Naive thymus-derived CD4-positive, alpha-beta T cell (primary cell): ENCODE data around the gene MMS19. TPM values are rescaled to one million over a fixed set of nuclear protein-coding genes. Genes with fewer than 3 reads are reported as not detected.

Experiments used
- ATAC-seq: fragments of 150-1000 bp; cut with Tn5 transposase; 2 replicates; pipeline ENCODE4 v1.10.0; 2021; ENCODE audit warnings: mild to moderate bottlenecking, moderate library complexity
- CTCF ChIA-PET: fragments of 350-600 bp; sonication (Branson Sonifier 250); formaldehyde crosslinking; loops from one replicate; lab custom pipeline; 2021; ENCODE audit warnings: antibody characterized with exemption; lab: Charles Lee
- POLR2A ChIA-PET: fragments of 350-600 bp; sonication (Branson Sonifier 250); formaldehyde crosslinking; loops from one replicate; lab custom pipeline; 2021; ENCODE audit warnings: antibody characterized with exemption, inconsistent platforms; lab: Charles Lee
- DNase-seq, 9 donors: peaks; one replicate each; pipeline versions ENCODE4 v3.0.0 to v3.0.0-alpha.2; 2020 to 2022; ENCODE audit warnings: mixed read lengths in 1 of 9
- H3K27ac ChIP-seq: one replicate; pipeline ENCODE4 v1.7.0; 2013; ENCODE audit warnings: mild to moderate bottlenecking, low read depth, low read length, moderate library complexity
- H3K27me3 ChIP-seq, 2 donors: one replicate each; pipeline ENCODE4 v1.7.0; 2013; ENCODE audit warnings: low read length in 2 of 2, mild to moderate bottlenecking in 2 of 2, moderate library complexity in 2 of 2; ENCODE audit not compliant: control insufficient read depth in 2 of 2, insufficient read depth in 2 of 2
- H3K36me3 ChIP-seq, 3 experiments: 1 replicate in 2 of 3; 2 replicates in 1 of 3; pipeline ENCODE4 v1.7.0; 2013; ENCODE audit warnings: low read length in 3 of 3, mild to moderate bottlenecking in 3 of 3, moderate library complexity in 1 of 3; ENCODE audit not compliant: insufficient read depth in 3 of 3, control insufficient read depth in 2 of 3
- H3K4me1 ChIP-seq, 2 donors: one replicate each; pipeline ENCODE4 v1.7.0; 2013; ENCODE audit warnings: low read length in 2 of 2, mild to moderate bottlenecking in 2 of 2, moderate library complexity in 1 of 2; ENCODE audit not compliant: control insufficient read depth in 2 of 2, insufficient read depth in 2 of 2
- H3K4me3 ChIP-seq: 2 replicates; pipeline ENCODE4 v1.7.0; 2013; ENCODE audit warnings: mild to moderate bottlenecking, low read length
- H3K9me3 ChIP-seq, 3 experiments: 1 replicate in 2 of 3; 2 replicates in 1 of 3; pipeline ENCODE4 v1.7.0; 2013; ENCODE audit warnings: low read length in 3 of 3; ENCODE audit not compliant: control insufficient read depth in 2 of 3
- H3K27ac Mint-ChIP-seq, 9 donors: one replicate each; pipeline ENCODE4 v1.8.0; 2020 to 2022; ENCODE audit warnings: mixed read lengths in 9 of 9, mild to moderate bottlenecking in 8 of 9, moderate library complexity in 5 of 9, inconsistent platforms in 2 of 9
- H3K27me3 Mint-ChIP-seq, 5 donors: one replicate each; pipeline ENCODE4 v1.8.0; 2021 to 2022; ENCODE audit warnings: mixed read lengths in 5 of 5, mild to moderate bottlenecking in 1 of 5
- H3K36me3 Mint-ChIP-seq, 5 donors: one replicate each; pipeline ENCODE4 v1.8.0; 2020 to 2022; ENCODE audit warnings: mixed read lengths in 5 of 5, mild to moderate bottlenecking in 3 of 5, inconsistent platforms in 1 of 5
- H3K4me1 Mint-ChIP-seq, 7 donors: one replicate each; pipeline ENCODE4 v1.8.0; 2020 to 2022; ENCODE audit warnings: mixed read lengths in 7 of 7, mild to moderate bottlenecking in 3 of 7, inconsistent platforms in 1 of 7
- H3K4me3 Mint-ChIP-seq, 10 donors: one replicate each; pipeline ENCODE4 v1.8.0; 2020 to 2022; ENCODE audit warnings: mild to moderate bottlenecking in 10 of 10, mixed read lengths in 10 of 10, moderate library complexity in 6 of 10, inconsistent platforms in 2 of 10
- H3K9me3 Mint-ChIP-seq, 11 donors: one replicate each; pipeline ENCODE4 v1.8.0; 2020 to 2022; ENCODE audit warnings: mixed read lengths in 11 of 11, mild to moderate bottlenecking in 4 of 11, inconsistent platforms in 1 of 11, moderate library complexity in 1 of 11
- intact Hi-C, 2 donors: fragments of 100-400 bp; cut with micrococcal nuclease; formaldehyde crosslinking; loops; one replicate each; pipeline ENCODE4 v1.15.1; 2023
- polyA plus RNA-seq, 2 donors: library from polyadenylated mRNA; unstranded; fragments of 300-500 nt; fragmentation: Illumina TruSeq; gene quantifications; one replicate each; pipeline ENCODE4 v1.2.3, GENCODE V29; 2021
- total RNA-seq, 6 experiments: library from RNA in 5 of 6; stranded (reverse) in 5 of 6; gene quantifications; 1 replicate in 5 of 6; 2 replicates in 1 of 6; pipeline ENCODE4 v1.2.3 and lab custom pipeline; 2021 to 2026

The MMS19 gene
- total and polyA plus RNA-seq, 7 experiments from 2014 or later: 37.4 to 113 (median 82.0) TPM

GRCh38 chr10:97463363-97464132 lies 34.7 kb downstream of the MMS19 start:
- Mint-ChIP-seq H3K27ac (peak overlapping the region in 7 of 9 donors; percentile 24 to 76 (median 50)), H3K9me3 (no peaks in the 10 kb centered on the region), H3K4me3 (no peak overlapping the region), H3K36me3 (peaks cover 14 to 31% (median 27%) of the 10 kb centered on the region in 5 donors), H3K4me1 (peaks cover 0 to 3% (median 0%) of the 10 kb centered on the region in 7 donors), H3K27me3 (no peaks in the 10 kb centered on the region)
- Histone ChIP-seq H3K4me3 (no peak overlapping the region), H3K36me3 (peaks cover 25 to 99% (median 34%) of the 10 kb centered on the region in 3 experiments), H3K27ac (no peak overlapping the region), H3K27me3 (no peaks in the 10 kb centered on the region), H3K9me3 (no peaks in the 10 kb centered on the region), H3K4me1 (no peaks in the 10 kb centered on the region)
- intact Hi-C loops: loop anchor here (1.0 to 5.0 kb wide), 4 partner anchors 34 to 90 kb away; partner anchors contain the start of genes MMS19 (in 2 of the 2) and UBTD1 (in 2 of the 2)
- DNase-seq (peak in 7 of 9 donors; percentile 31 to 55 (median 46)), ATAC-seq (peak; percentile 82)
- ChIA-PET CTCF (interaction anchor here (0.6 to 7.3 kb wide), 6 partner anchors 10 to 480 kb away, joined by 3 to 64 read pairs (median 4); no protein-coding TSS in a partner anchor), POLR2A (no interaction called here)

DNA sequence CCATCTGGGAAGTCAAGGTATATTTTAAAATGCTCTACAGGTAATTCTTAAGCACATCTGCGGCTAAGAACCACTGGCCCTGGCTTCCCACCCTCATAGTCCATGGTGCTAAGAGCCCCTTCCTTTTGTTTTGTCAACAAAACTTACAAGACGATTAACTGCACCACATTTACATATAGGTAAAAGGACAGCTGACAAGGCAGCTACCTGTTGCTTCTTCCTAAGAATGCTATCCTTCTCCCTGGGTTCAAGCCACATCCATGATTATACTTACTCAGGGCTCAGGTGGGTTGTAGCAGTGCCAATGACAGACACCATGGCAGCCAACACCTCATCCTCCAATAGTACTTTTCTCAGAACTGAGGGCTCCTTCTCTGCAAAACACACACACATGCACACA lies 35.9 kb downstream of the MMS19 start:
- H3K4me1 Mint-ChIP-seq: peaks cover 0 to 3% (median 0%) of the 10 kb centered on the region in 7 donors
- no peaks in the 10 kb centered on the region for H3K9me3 Mint-ChIP-seq
- peaks cover 25 to 96% (median 28%) of the 10 kb centered on the region in 3 experiments for H3K36me3 ChIP-seq
- ChIA-PET CTCF (interaction anchor here (0.9 to 7.3 kb wide), 3 partner anchors 17 to 92 kb away, joined by 3 to 64 read pairs (median 4); no protein-coding TSS in a partner anchor), POLR2A (no interaction called here)
- no peak for ATAC-seq
- H3K27ac Mint-ChIP-seq: peak overlapping the region in 3 of 9 donors; percentile 28 to 82 (median 67)
- no peak overlapping the region for H3K4me3 Mint-ChIP-seq
- intact Hi-C loops: loop anchor here in 1 of 2 donors (5.0 kb wide), 1 partner anchor 35 kb away; the partner anchor contains the start of genes MMS19 and UBTD1
- H3K4me1 ChIP-seq: no peaks in the 10 kb centered on the region
- H3K27me3 Mint-ChIP-seq: no peaks in the 10 kb centered on the region
- H3K4me3 ChIP-seq: no peak overlapping the region
- no peak for DNase-seq
- H3K36me3 Mint-ChIP-seq: peaks cover 22 to 38% (median 32%) of the 10 kb centered on the region in 5 donors
- H3K27ac ChIP-seq: no peak overlapping the region
- H3K27me3 ChIP-seq: no peaks in the 10 kb centered on the region
- no peaks in the 10 kb centered on the region for H3K9me3 ChIP-seq

DNA sequence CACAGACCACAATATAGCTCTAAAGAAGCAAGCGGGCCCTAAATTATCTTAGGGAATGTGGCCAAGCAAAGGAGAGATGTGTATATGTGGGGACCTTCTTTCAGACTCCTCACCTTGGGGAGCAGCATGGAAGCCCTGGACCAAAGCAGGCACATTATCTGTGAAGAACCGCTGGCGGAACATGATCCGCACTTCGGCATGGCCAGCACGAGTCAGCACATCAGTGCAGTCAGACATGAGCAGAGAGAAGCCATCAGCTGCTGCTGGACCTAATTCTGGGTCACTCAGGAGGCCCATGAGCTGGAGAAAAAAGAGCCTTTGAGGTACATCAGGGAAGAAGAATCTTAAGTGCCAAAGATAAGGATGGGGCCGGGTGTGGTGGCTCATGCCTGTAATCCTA lies 38.3 kb downstream of the MMS19 start:
- peaks cover 18 to 51% (median 28%) of the 10 kb centered on the region in 5 donors for H3K36me3 Mint-ChIP-seq
- H3K27ac Mint-ChIP-seq: peak overlapping the region in 5 of 9 donors; percentile 12 to 67 (median 61)
- H3K36me3 ChIP-seq: peaks cover 22 to 90% (median 25%) of the 10 kb centered on the region in 3 experiments
- H3K4me3 ChIP-seq: no peak overlapping the region
- no peak overlapping the region for H3K27ac ChIP-seq
- POLR2A ChIA-PET: interaction anchor here (0.6 kb wide), 1 partner anchor 18 kb away, joined by 3 read pairs; no protein-coding TSS in a partner anchor
- H3K27me3 Mint-ChIP-seq: no peaks in the 10 kb centered on the region
- no peak overlapping the region for H3K4me3 Mint-ChIP-seq
- no peaks in the 10 kb centered on the region for H3K27me3 ChIP-seq
- no peaks in the 10 kb centered on the region for H3K9me3 ChIP-seq
- DNase-seq (no peak), ATAC-seq (no peak)
- H3K4me1 ChIP-seq: no peaks in the 10 kb centered on the region
- CTCF ChIA-PET: interaction anchor here (0.8 to 1.0 kb wide), 3 partner anchors 20 to 300 kb away, joined by 3 to 5 read pairs (median 3); no protein-coding TSS in a partner anchor
- H3K4me1 Mint-ChIP-seq: peaks cover 0 to 5% (median 0%) of the 10 kb centered on the region in 7 donors
- no peaks in the 10 kb centered on the region for H3K9me3 Mint-ChIP-seq
- intact Hi-C loops: loop anchor here in 1 of 2 donors (5.0 kb wide), 1 partner anchor 37 kb away; the partner anchor contains the start of genes MMS19 and UBTD1

GRCh38 chr10:97459111-97459510 lies 39.1 kb downstream of the MMS19 start:
- H3K4me1 Mint-ChIP-seq: peaks cover 0 to 14% (median 5%) of the 10 kb centered on the region in 7 donors
- DNase-seq (no peak), ATAC-seq (no peak)
- Histone ChIP-seq H3K9me3 (no peaks in the 10 kb centered on the region), H3K36me3 (peaks cover 23 to 85% (median 25%) of the 10 kb centered on the region in 3 experiments), H3K27ac (no peak overlapping the region), H3K27me3 (no peaks in the 10 kb centered on the region), H3K4me1 (peaks cover 0 to 1% of the 10 kb centered on the region in 2 donors), H3K4me3 (no peak overlapping the region)
- peaks cover 18 to 51% (median 26%) of the 10 kb centered on the region in 5 donors for H3K36me3 Mint-ChIP-seq
- H3K27me3 Mint-ChIP-seq: no peaks in the 10 kb centered on the region
- intact Hi-C loops: no loop called here
- POLR2A ChIA-PET: no interaction called here
- CTCF ChIA-PET: interaction anchor here (0.9 kb wide), 1 partner anchor 51 kb away, joined by 3 read pairs; no protein-coding TSS in a partner anchor
- H3K9me3 Mint-ChIP-seq: no peaks in the 10 kb centered on the region
- peak overlapping the region in 5 of 9 donors; percentile 4 to 65 (median 42) for H3K27ac Mint-ChIP-seq
- H3K4me3 Mint-ChIP-seq: no peak overlapping the region

DNA sequence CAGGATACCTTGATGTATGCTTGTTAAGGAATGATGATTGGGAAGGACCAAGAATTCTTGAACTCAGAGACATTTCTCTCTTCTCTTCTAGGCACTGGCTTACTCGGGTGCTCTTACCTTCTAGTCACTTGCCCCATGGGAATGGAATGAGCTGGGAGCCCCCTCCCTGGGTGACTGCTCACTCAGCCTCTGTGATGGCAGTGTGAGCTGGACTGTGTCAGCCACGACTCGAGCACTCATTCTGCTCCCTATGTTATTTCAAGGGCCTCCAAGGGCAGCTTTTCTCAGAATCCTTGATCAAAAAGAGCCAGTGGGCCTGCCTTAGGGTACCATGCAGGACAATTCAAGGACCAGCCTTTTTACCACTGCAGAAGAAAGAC lies 41.5 kb downstream of the MMS19 start:
- intact Hi-C loops: no loop called here
- Histone ChIP-seq H3K27ac (no peak overlapping the region), H3K27me3 (no peaks in the 10 kb centered on the region), H3K36me3 (peaks cover 19 to 80% (median 27%) of the 10 kb centered on the region in 3 experiments), H3K4me3 (no peak overlapping the region), H3K4me1 (peaks cover 0 to 6% of the 10 kb centered on the region in 2 donors), H3K9me3 (no peaks in the 10 kb centered on the region)
- no peak for ATAC-seq
- CTCF ChIA-PET: interaction anchor here (1.0 kb wide), 1 partner anchor 11 kb away, joined by 4 read pairs; no protein-coding TSS in a partner anchor
- peaks cover 0 to 2% (median 0%) of the 10 kb centered on the region in 11 donors for H3K9me3 Mint-ChIP-seq
- H3K4me1 Mint-ChIP-seq: peaks cover 7 to 24% (median 17%) of the 10 kb centered on the region in 7 donors
- no peak for DNase-seq
- peak overlapping the region in 7 of 9 donors; percentile 36 to 98 (median 45) for H3K27ac Mint-ChIP-seq
- POLR2A ChIA-PET: no interaction called here
- no peak overlapping the region for H3K4me3 Mint-ChIP-seq
- H3K36me3 Mint-ChIP-seq: peaks cover 13 to 54% (median 17%) of the 10 kb centered on the region in 5 donors
- H3K27me3 Mint-ChIP-seq: no peaks in the 10 kb centered on the region

DNA sequence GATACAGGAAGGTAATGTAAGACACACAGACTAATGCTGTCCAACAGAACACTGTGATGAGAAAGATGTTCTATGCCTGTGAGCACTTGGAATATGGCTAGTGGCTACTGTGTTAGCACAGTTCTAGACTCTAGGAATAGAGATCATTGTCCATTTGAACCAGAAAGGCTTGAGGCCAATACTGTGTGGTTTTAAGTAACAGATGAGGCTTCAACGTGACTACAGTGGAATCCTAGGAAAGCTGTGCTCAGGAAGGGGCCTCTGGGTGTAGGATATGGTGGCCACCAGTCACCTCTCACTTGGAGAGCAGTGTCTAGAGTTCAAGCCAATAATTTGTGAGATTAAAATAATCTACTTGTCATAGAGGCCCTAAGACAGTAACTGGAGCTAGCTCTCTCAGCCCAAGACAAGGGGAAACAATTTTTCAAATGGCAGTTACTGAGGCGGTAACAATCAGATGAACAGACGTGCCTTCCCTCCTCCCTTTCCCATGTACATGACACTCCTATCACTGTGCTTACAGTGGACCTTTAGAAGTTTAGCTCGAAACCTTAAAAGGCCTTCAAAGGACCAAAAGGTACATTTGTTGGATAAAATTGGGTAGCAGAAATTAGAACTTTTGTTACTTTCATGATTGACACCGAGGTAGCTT lies 42.1 kb downstream of the MMS19 start:
- peaks cover 13 to 50% (median 17%) of the 10 kb centered on the region in 5 donors for H3K36me3 Mint-ChIP-seq
- intact Hi-C loops: no loop called here

More for the DNA sequence above, 42.1 kb downstream of the MMS19 start:
- ChIA-PET POLR2A (no interaction called here), CTCF (interaction anchor here (1.0 kb wide), 1 partner anchor 11 kb away, joined by 4 read pairs; no protein-coding TSS in a partner anchor)
- peak overlapping the region in 6 of 9 donors; percentile 21 to 98 (median 57) for H3K27ac Mint-ChIP-seq
- Histone ChIP-seq H3K36me3 (peaks cover 14 to 80% (median 26%) of the 10 kb centered on the region in 3 experiments), H3K27me3 (no peaks in the 10 kb centered on the region), H3K9me3 (no peaks in the 10 kb centered on the region), H3K27ac (no peak overlapping the region), H3K4me1 (peaks cover 0 to 6% of the 10 kb centered on the region in 2 donors), H3K4me3 (no peak overlapping the region)
- DNase-seq (no peak), ATAC-seq (no peak)
- H3K27me3 Mint-ChIP-seq: no peaks in the 10 kb centered on the region
- peaks cover 7 to 24% (median 17%) of the 10 kb centered on the region in 7 donors for H3K4me1 Mint-ChIP-seq
- H3K4me3 Mint-ChIP-seq: no peak overlapping the region
- peaks cover 0 to 2% (median 0%) of the 10 kb centered on the region in 11 donors for H3K9me3 Mint-ChIP-seq
